ENCODE measurements around the gene MOK.

MOK gene

DNA sequence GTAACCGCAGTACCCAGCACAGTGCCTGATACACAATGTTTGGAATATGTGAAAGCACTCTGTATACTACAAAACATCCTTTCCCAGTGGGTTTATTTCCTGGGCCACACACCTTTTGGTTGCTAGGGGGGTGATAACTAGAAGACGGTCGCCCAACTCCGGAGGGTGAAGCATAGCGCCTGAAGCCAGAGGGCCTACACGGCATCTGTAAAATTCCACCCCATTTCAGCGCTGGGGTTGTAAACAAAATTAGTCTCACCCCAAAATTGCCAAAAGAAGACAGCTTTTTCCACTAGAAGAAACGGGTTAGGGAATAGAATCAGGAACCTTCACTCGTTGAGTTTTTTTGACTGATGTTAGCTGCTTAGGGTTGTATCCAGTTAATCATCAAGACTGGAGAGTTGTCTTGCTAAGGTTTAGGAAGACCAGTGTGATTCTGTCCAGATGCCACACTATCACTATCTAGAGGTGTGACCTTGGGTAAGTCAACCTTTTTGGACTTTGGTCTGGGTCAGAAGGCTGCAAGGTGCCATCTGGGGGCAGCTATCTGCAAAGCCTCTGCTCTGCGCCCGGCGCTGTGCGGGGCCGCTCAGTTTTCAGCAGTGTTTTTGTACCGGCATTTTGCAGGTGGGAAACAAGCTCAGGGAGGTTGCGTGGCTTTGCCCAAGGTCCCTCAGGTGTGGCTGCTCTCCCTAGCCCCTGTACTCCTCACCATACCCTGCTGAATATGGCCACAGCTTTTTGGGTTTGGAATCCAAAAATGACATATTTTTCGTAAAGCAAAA is 15.9 kb upstream of the MOK start:
- H3K36me3 ChIP-seq (ENCODE audit: insufficient read depth, low read length): peaks cover under 1% of the 10 kb centered on the region
- H3K4me1 ChIP-seq (ENCODE audit: control insufficient read depth, insufficient read depth, low read length): peaks cover 38% of the 10 kb centered on the region
- peak overlapping the region; percentile 97 for H3K4me2 ChIP-seq (ENCODE audit: low read length)
- no peaks in the 10 kb centered on the region for H3K27me3 ChIP-seq (ENCODE audit: control insufficient read depth, insufficient read depth, low read length)
- H3K9me3 ChIP-seq (replicated peaks; ENCODE audit: low read length): no peaks in the 10 kb centered on the region
- H3K9ac ChIP-seq (ENCODE audit: low read depth, low read length): peak overlapping the region; percentile 88
- H3K4me3 ChIP-seq (ENCODE audit: low read length): peak overlapping the region; percentile 74

DNA sequence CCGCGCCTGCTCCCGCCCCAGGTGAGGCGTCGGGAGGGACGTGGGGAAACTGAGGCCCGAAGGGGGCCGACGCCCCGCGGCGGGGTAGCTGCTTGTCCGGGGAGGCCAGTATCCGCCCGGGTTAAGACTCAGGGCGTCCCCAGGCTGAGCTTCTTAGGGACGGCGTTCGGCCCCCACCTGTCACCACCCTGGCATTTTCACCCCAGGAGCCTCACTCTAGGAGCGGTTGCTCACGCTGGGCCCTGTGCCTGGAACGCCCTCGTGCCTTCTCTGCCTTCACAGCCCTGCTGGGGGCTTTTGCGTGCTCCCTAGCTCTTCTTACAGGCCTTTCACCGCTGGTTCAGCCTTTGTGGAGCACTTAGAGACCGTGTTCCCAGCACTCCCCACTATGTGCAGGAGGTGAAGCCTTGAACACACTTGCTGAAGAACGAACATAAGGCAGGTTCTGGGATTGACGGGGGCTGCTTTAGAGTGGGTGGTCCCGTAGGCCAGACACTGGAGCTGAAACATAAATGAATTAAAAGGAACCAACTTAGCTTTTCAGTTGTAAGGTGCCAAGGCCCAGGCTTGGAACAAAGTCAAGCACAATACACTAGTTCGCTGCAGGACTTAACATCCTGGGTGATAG is 15.2 kb upstream of the MOK start:
- Histone ChIP-seq H3K9me3 (replicated peaks; ENCODE audit: low read length) (no peaks in the 10 kb centered on the region), H3K4me1 (ENCODE audit: control insufficient read depth, insufficient read depth, low read length) (peaks cover 43% of the 10 kb centered on the region), H3K9ac (ENCODE audit: low read depth, low read length) (peak overlapping the region; percentile 88), H3K36me3 (ENCODE audit: insufficient read depth, low read length) (no peaks in the 10 kb centered on the region), H3K27me3 (ENCODE audit: control insufficient read depth, insufficient read depth, low read length) (no peaks in the 10 kb centered on the region), H3K4me3 (ENCODE audit: low read length) (peak overlapping the region; percentile 74), H3K4me2 (ENCODE audit: low read length) (peak overlapping the region; percentile 97)

DNA sequence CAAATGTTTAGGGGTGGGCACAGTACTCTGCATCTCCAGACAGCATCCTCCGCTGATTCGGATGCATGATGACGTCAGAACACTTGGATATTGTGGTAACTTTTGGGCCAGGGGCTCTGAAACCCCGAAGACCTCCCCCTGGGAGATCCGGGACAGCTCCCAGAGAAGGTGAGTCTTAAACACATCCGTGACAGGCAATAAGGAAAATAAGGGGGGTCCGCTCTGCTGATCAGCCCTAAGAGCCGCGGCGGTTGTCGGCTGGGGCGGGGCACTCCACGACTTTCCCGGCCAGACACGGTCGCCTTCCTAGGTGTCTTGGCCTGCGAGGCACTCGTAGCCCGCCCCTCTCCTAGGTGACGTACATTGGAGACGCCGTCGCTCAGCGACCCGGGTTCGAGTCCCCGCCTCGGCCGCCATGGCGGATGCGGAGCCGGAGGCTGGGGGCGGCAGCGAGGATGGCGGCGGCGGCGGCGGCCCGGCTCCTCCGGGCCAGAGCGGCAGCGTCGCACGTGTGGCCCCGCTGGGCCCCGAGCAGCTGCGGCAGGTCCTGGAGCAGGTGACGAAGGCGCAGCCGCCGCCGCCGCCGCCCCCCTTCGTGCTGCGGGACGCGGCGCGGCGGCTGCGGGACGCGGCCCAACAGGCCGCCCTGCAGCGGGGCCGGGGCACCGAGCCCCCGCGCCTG is 14.5 kb upstream of the MOK start, which contains the start of gene ZNF839:
Gene ZNF839 (plus strand): TSS at position 396 of the 682 bp plus-strand sequence. CDS start 20 bp downstream, at position 416.
- H3K4me2 ChIP-seq (ENCODE audit: low read length): peak within 1 kb of the TSS; percentile 97
- H3K4me3 ChIP-seq (ENCODE audit: low read length): peak within 1 kb of the TSS; percentile 74
- H3K4me1 ChIP-seq (ENCODE audit: control insufficient read depth, insufficient read depth, low read length): peaks cover 50% of the 10 kb centered on the region

DNA sequence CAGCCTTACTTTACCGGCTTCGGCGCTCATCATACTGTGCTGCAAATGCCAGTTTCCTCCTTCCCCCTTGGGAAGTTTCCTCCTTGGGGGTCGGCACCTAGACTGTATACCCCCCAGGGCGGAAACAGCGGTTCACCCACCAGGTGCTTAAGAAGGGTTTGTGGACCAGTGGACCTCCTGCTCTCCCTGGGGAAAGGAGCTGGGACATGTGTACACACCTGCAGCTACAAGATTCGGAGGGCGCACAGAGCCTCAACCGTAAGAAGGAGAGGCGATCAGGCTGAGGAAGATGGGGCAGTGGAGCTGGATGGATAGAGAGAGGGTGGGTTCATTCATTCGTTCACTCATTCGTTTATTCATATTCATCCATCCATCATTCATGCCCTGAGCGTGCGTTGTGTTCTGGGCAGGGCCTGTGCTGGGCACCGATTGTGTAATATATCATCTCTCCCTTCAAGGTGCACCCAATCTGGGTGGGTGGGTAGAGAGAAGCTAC is 13.9 kb upstream of the MOK start:
- Histone ChIP-seq H3K9ac (ENCODE audit: low read depth, low read length) (peak overlapping the region; percentile 88), H3K36me3 (ENCODE audit: insufficient read depth, low read length) (no peaks in the 10 kb centered on the region), H3K27me3 (ENCODE audit: control insufficient read depth, insufficient read depth, low read length) (no peaks in the 10 kb centered on the region), H3K4me1 (ENCODE audit: control insufficient read depth, insufficient read depth, low read length) (peaks cover 55% of the 10 kb centered on the region), H3K4me3 (ENCODE audit: low read length) (peak overlapping the region; percentile 74), H3K9me3 (replicated peaks; ENCODE audit: low read length) (no peaks in the 10 kb centered on the region), H3K4me2 (ENCODE audit: low read length) (peak overlapping the region; percentile 97)

More for the DNA sequence above, 14.5 kb upstream of the MOK start, which contains the start of gene ZNF839:
- Histone ChIP-seq H3K9ac (ENCODE audit: low read depth, low read length) (peak within 1 kb of the TSS; percentile 88), H3K27me3 (ENCODE audit: control insufficient read depth, insufficient read depth, low read length) (no peaks in the 10 kb centered on the region), H3K36me3 (ENCODE audit: insufficient read depth, low read length) (no peaks in the 10 kb centered on the region), H3K9me3 (replicated peaks; ENCODE audit: low read length) (no peaks in the 10 kb centered on the region)

DNA sequence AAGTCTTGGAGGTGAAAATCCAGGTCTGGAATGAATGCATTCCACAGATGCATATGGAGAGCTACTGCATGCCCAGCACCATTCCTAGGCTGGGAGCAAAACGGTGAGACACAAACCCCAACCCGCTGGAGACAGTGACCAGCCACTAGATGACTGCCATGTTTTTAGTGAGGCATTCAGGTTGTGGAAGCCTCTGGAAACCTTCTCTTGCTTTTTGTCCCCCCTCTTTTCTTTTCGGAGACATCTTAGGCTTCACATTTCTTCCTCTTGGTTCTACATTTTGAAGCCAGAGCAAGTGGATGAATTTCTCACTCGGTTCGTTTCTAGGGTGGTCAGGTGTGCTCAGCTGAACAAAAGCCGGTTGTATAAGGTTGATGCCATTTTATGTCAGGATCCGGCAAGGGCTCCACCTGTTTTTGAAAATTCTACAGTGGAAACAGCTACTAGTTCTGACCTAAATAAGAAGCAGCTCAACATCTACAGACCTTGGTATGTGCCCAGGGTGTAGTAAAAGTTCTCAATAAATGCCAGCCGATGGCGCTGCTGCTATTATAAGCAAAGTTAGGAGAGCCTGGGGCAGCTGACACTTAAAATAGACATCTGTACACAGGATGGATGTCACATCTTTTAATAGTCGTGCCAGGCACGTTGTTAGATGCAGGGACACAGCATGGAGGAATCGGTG is 12.7 kb upstream of the MOK start:
- H3K36me3 ChIP-seq (ENCODE audit: insufficient read depth, low read length): no peaks in the 10 kb centered on the region
- no peaks in the 10 kb centered on the region for H3K9me3 ChIP-seq (replicated peaks; ENCODE audit: low read length)
- H3K4me2 ChIP-seq (ENCODE audit: low read length): peak overlapping the region; percentile 92
- peak overlapping the region; percentile 71 for H3K4me3 ChIP-seq (ENCODE audit: low read length)
- H3K27me3 ChIP-seq (ENCODE audit: control insufficient read depth, insufficient read depth, low read length): no peaks in the 10 kb centered on the region
- H3K4me1 ChIP-seq (ENCODE audit: control insufficient read depth, insufficient read depth, low read length): peaks cover 57% of the 10 kb centered on the region
- H3K9ac ChIP-seq (ENCODE audit: low read depth, low read length): peak overlapping the region; percentile 73

- Histone ChIP-seq H3K36me3 (ENCODE audit: insufficient read depth, low read length) (no peaks in the 10 kb centered on the region), H3K27me3 (ENCODE audit: control insufficient read depth, insufficient read depth, low read length) (no peaks in the 10 kb centered on the region), H3K4me3 (ENCODE audit: low read length) (peak overlapping the region; percentile 71), H3K4me1 (ENCODE audit: control insufficient read depth, insufficient read depth, low read length) (peaks cover 57% of the 10 kb centered on the region), H3K4me2 (ENCODE audit: low read length) (peak overlapping the region; percentile 92), H3K9ac (ENCODE audit: low read depth, low read length) (peak overlapping the region; percentile 73), H3K9me3 (replicated peaks; ENCODE audit: low read length) (no peaks in the 10 kb centered on the region)
These were observed 12.0 kb upstream of the MOK start for GRCh38 chr14:102316743-102317563.

DNA sequence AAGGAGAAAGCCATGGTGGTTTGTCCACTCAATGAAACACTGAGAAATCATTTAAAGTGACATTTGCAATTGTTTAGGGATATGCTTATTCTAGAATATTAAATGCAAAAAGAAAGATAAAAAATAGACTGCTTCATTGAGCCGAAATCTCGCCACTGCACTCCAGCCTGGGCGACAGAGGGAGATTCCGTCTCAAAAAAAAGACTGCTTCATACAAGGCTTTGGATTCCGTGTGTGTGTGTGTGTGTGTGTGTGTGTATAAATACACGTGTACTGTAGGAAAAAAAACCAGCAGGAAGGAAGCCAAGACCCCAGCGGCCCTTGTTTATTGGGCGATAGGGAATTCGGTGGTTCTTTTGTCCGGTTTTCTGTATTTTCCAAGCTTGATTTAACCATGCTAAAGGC is 11.4 kb upstream of the MOK start:
- H3K9ac ChIP-seq (ENCODE audit: low read depth, low read length): peak overlapping the region; percentile 66
- peak overlapping the region; percentile 83 for H3K4me2 ChIP-seq (ENCODE audit: low read length)
- H3K36me3 ChIP-seq (ENCODE audit: insufficient read depth, low read length): no peaks in the 10 kb centered on the region
- H3K27me3 ChIP-seq (ENCODE audit: control insufficient read depth, insufficient read depth, low read length): no peaks in the 10 kb centered on the region
- H3K4me1 ChIP-seq (ENCODE audit: control insufficient read depth, insufficient read depth, low read length): peaks cover 57% of the 10 kb centered on the region
- H3K4me3 ChIP-seq (ENCODE audit: low read length): peak overlapping the region; percentile 60
- H3K9me3 ChIP-seq (replicated peaks; ENCODE audit: low read length): no peaks in the 10 kb centered on the region

GRCh38 chr14:102315121-102315520 is 10.2 kb upstream of the MOK start:
- Histone ChIP-seq H3K9me3 (replicated peaks; ENCODE audit: low read length) (no peaks in the 10 kb centered on the region), H3K36me3 (ENCODE audit: insufficient read depth, low read length) (no peaks in the 10 kb centered on the region), H3K9ac (ENCODE audit: low read depth, low read length) (peak overlapping the region; percentile 82), H3K27me3 (ENCODE audit: control insufficient read depth, insufficient read depth, low read length) (no peaks in the 10 kb centered on the region), H3K4me3 (ENCODE audit: low read length) (no peak overlapping the region), H3K4me1 (ENCODE audit: control insufficient read depth, insufficient read depth, low read length) (peaks cover 47% of the 10 kb centered on the region), H3K4me2 (ENCODE audit: low read length) (no peak overlapping the region)

DNA sequence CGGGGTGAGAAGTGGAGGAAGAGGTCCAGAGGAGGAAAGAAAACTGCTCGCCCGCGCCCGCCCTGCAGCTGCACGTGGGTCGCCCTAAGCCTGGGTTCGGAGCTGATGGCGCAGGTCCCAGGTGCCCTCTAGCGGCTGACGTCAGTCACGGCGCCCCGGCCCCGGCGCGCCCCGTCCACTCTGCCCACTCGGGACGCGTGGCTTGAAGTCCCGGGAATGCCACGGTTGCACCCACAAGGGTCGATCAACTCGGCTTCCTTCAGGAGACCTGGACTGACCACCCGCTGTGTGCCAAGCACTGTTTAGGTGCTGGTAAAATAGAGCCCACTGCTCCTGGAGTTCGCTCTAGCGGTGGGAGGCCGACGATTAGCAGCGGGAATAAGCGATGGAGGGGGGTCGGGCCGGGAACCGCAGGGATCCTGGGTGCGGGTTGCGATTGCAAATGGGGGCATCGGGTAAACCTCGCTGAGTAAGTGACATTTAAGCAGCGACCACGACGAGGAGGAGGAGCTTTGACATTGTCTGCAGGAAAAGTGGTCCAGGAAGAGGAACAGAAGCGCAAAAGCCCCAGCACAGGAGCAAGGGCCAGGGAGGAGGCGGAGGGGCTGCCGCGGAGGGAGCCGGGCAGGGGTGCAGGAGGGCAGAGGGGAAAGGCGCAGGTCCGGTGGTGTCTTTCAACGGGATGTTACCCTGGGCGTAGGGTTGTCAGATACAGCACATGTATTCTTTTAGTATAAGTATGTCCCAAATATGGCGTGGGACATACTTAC is 9.5 kb upstream of the MOK start:
- no peaks in the 10 kb centered on the region for H3K36me3 ChIP-seq (ENCODE audit: insufficient read depth, low read length)
- H3K27me3 ChIP-seq (ENCODE audit: control insufficient read depth, insufficient read depth, low read length): no peaks in the 10 kb centered on the region
- H3K4me2 ChIP-seq (ENCODE audit: low read length): peak overlapping the region; percentile 96
- peak overlapping the region; percentile 75 for H3K4me3 ChIP-seq (ENCODE audit: low read length)
- no peaks in the 10 kb centered on the region for H3K9me3 ChIP-seq (replicated peaks; ENCODE audit: low read length)
- H3K4me1 ChIP-seq (ENCODE audit: control insufficient read depth, insufficient read depth, low read length): peaks cover 46% of the 10 kb centered on the region
- H3K9ac ChIP-seq (ENCODE audit: low read depth, low read length): peak overlapping the region; percentile 82

DNA sequence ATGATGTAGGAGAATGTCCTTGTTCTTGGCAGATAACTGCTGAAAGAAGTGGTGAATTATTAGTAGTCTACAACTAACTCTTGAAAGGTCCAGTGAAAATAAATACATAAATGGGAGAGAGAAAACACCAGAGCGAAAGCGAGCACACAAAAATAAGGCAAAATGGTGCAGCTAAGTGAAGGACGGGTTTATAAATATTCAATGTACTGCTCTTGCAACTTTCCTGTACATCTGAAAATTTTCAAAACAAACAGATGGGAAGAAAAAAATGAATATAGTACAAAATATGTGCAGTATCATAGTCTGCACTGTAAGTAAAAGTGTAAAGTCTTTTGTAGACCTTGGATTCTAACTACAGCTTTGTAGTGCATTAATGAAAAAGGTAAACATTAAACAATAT is 1.3 kb downstream of the MOK start:
- Histone ChIP-seq H3K4me2 (ENCODE audit: low read length) (peak overlapping the region; percentile 76), H3K9ac (ENCODE audit: low read depth, low read length) (peak overlapping the region; percentile 95), H3K36me3 (ENCODE audit: insufficient read depth, low read length) (peaks cover 2% of the 10 kb centered on the region), H3K27me3 (ENCODE audit: control insufficient read depth, insufficient read depth, low read length) (no peaks in the 10 kb centered on the region), H3K4me3 (ENCODE audit: low read length) (peak overlapping the region; percentile 92), H3K4me1 (ENCODE audit: control insufficient read depth, insufficient read depth, low read length) (peaks cover 8% of the 10 kb centered on the region), H3K9me3 (replicated peaks; ENCODE audit: low read length) (no peaks in the 10 kb centered on the region)

All from skeletal muscle satellite cell (primary cell).